Loucy (cell line): Measurements from ENCODE around the gene MCU.

Source experiments
- H2AFZ ChIP-seq: fragments of 200-600 bp; sonication (generic); 2 replicates; pipeline ENCODE4 v1.6.0; 2016; ENCODE audit warnings: antibody characterized with exemption, mild to moderate bottlenecking, low read length, moderate library complexity
- H3F3A ChIP-seq: fragments of 200-600 bp; 2 replicates; pipeline ENCODE4 v1.6.0; 2016; ENCODE audit warnings: antibody characterized with exemption, low read depth, mild to moderate bottlenecking
- H3K27me3 ChIP-seq: fragments of 200-600 bp; sonication (generic); 2 replicates; pipeline ENCODE4 v1.6.1; 2014; ENCODE audit warnings: low read length, mild to moderate bottlenecking; ENCODE audit not compliant: insufficient read depth, poor library complexity, severe bottlenecking
- H3K36me3 ChIP-seq: fragments of 200-600 bp; sonication (generic); 2 replicates; pipeline ENCODE4 v1.6.1; 2016; ENCODE audit warnings: low read length; ENCODE audit not compliant: insufficient read depth
- H3K4me1 ChIP-seq: fragments of 200-600 bp; sonication (generic); 2 replicates; pipeline ENCODE4 v1.5.1; 2014; ENCODE audit warnings: low read length, mild to moderate bottlenecking; ENCODE audit not compliant: insufficient read depth, poor library complexity, severe bottlenecking
- H3K4me2 ChIP-seq: fragments of 200-600 bp; sonication (generic); 2 replicates; pipeline ENCODE4 v1.6.0; 2014; ENCODE audit warnings: antibody characterized with exemption, low read length, low read depth, mild to moderate bottlenecking; ENCODE audit not compliant: poor library complexity, severe bottlenecking
- H3K4me3 ChIP-seq: fragments of 200-600 bp; sonication (generic); 2 replicates; pipeline ENCODE4 v1.5.1; 2014; ENCODE audit warnings: low read length, mild to moderate bottlenecking, mixed read lengths; ENCODE audit not compliant: poor library complexity, severe bottlenecking
- H3K79me2 ChIP-seq: fragments of 200-600 bp; sonication (generic); 2 replicates; pipeline ENCODE4 v1.6.1; 2014; ENCODE audit warnings: low read length; ENCODE audit not compliant: insufficient read depth
- H3K9ac ChIP-seq: fragments of 200-600 bp; sonication (generic); 2 replicates; pipeline ENCODE4 v1.6.0; 2014; ENCODE audit warnings: mild to moderate bottlenecking, low read depth, low read length, moderate library complexity; ENCODE audit not compliant: poor library complexity, severe bottlenecking
- H3K9me2 ChIP-seq: fragments of 200-600 bp; sonication (generic); replicated peaks from 2 replicates; pipeline ENCODE4 v1.6.1; 2016; ENCODE audit warnings: low read depth, low read length, mixed read lengths
- H3K9me3 ChIP-seq: fragments of 200-600 bp; sonication (generic); 2 replicates; pipeline ENCODE4 v1.6.1; 2014; ENCODE audit warnings: mild to moderate bottlenecking, antibody characterized with exemption, low read length, low read depth; ENCODE audit not compliant: insufficient read depth
- H4K20me1 ChIP-seq: fragments of 200-600 bp; sonication (generic); 2 replicates; pipeline ENCODE4 v1.6.0; 2014; ENCODE audit warnings: antibody characterized with exemption, low read length, mild to moderate bottlenecking; ENCODE audit not compliant: insufficient read depth, poor library complexity, severe bottlenecking
- CTCF ChIP-seq: fragments of 200-600 bp; sonication (generic); conservative IDR thresholded peaks from 2 replicates; pipeline ENCODE4 v1.5.1; 2014; ENCODE audit warnings: mild to moderate bottlenecking, antibody characterized with exemption, low read length
- EZH2phosphoT487 ChIP-seq: fragments of 200-600 bp; IDR thresholded peaks from 2 replicates; pipeline ENCODE4 v1.6.1; 2018; ENCODE audit warnings: antibody characterized with exemption, mild to moderate bottlenecking, moderate library complexity, borderline replicate concordance

Gene MCU

GRCh38 chr10:72794260-72794659 is 102.3 kb downstream of the MCU start:
- Histone ChIP-seq H3K4me3 (no peak overlapping the region), H3K4me2 (no peak overlapping the region), H2AFZ (no peak overlapping the region), H4K20me1 (no peaks in the 10 kb centered on the region), H3K36me3 (no peaks in the 10 kb centered on the region), H3K79me2 (no peaks in the 10 kb centered on the region), H3K9ac (no peak overlapping the region), H3K4me1 (peaks cover 9% of the 10 kb centered on the region), H3K9me2 (no peaks in the 10 kb centered on the region), H3F3A (no peaks in the 10 kb centered on the region), H3K27me3 (no peaks in the 10 kb centered on the region), H3K9me3 (no peaks in the 10 kb centered on the region)
- no peak for TF ChIP-seq EZH2phosphoT487
- no peak for TF ChIP-seq CTCF

GRCh38 chr10:72796042-72796441 is 104.1 kb downstream of the MCU start:
- Histone ChIP-seq H3K79me2 (no peaks in the 10 kb centered on the region), H3K27me3 (no peaks in the 10 kb centered on the region), H3K4me3 (no peak overlapping the region), H3K9ac (no peak overlapping the region), H2AFZ (no peak overlapping the region), H3K4me2 (no peak overlapping the region), H4K20me1 (no peaks in the 10 kb centered on the region), H3F3A (no peaks in the 10 kb centered on the region), H3K9me2 (no peaks in the 10 kb centered on the region), H3K9me3 (no peaks in the 10 kb centered on the region), H3K4me1 (peaks cover 14% of the 10 kb centered on the region), H3K36me3 (no peaks in the 10 kb centered on the region)
- TF ChIP-seq EZH2phosphoT487 (no peak), CTCF (no peak)

- Histone ChIP-seq H3K9me3 (no peaks in the 10 kb centered on the region), H2AFZ (no peak overlapping the region), H3K27me3 (no peaks in the 10 kb centered on the region), H3K9ac (no peak overlapping the region), H4K20me1 (no peaks in the 10 kb centered on the region), H3K9me2 (no peaks in the 10 kb centered on the region), H3F3A (no peaks in the 10 kb centered on the region), H3K79me2 (no peaks in the 10 kb centered on the region), H3K36me3 (no peaks in the 10 kb centered on the region), H3K4me1 (peaks cover 19% of the 10 kb centered on the region), H3K4me3 (no peak overlapping the region), H3K4me2 (no peak overlapping the region)
- no peak for TF ChIP-seq EZH2phosphoT487
- no peak for TF ChIP-seq CTCF
Measured at GRCh38 chr10:72796538-72796937, 104.6 kb downstream of the MCU start.
